Prostate gland (tissue), 2 donors: ENCODE data around the gene KCNJ6.

Source experiments
- CTCF ChIP-seq, 4 experiments: fragments of 200-600 bp in 2 of 4; fragments of 450-650 bp in 2 of 4; sonication (generic) in 2 of 4; IDR thresholded peaks; 1 replicate in 3 of 4; 2 replicates in 1 of 4; pipeline ENCODE4 v1.5.1; 2016 to 2019; ENCODE audit warnings: antibody characterized with exemption in 4 of 4, mild to moderate bottlenecking in 2 of 4, moderate library complexity in 2 of 4
- POLR2A ChIP-seq: fragments of 450-650 bp; IDR thresholded peaks from one replicate; pipeline ENCODE4 v1.6.1; 2016; ENCODE audit warnings: antibody characterized with exemption, mild to moderate bottlenecking
- POLR2AphosphoS5 ChIP-seq: sonication (generic); formaldehyde crosslinking; IDR thresholded peaks from one replicate; pipeline ENCODE4 v1.6.1; 2017; ENCODE audit warnings: antibody characterized with exemption

GRCh38 chr21:37827913-37828312 lies 88.3 kb downstream of the KCNJ6 start:
- TF ChIP-seq CTCF (IDR thresholded peaks at IDR 0.05) (no peak), POLR2AphosphoS5 (no peak), POLR2A (no peak)
